Metanephros (tissue), 2 donors: ENCODE results near the gene FAM124A. TPM values are rescaled to one million over a fixed set of nuclear protein-coding genes. Genes with fewer than 3 reads are reported as not detected.

Source experiments
- small RNA-seq: library from RNA; depleted of rRNA; stranded (forward); fragments of <200 nt; gene quantifications from one replicate; pipeline ENCODE3, GENCODE V24; 2014; ENCODE audit warnings: low replicate concordance
- total RNA-seq: library from RNA; depleted of rRNA; stranded (reverse); fragments of >200 nt; gene quantifications from one replicate; pipeline ENCODE4 v1.2.3, GENCODE V29; 2014

Gene FAM124A
- 3.7 TPM for total RNA-seq

GRCh38 chr13:51222037-51222685 is at the start of gene FAM124A:
Gene FAM124A, plus strand, starts transcription at chr13:51222398. Its CDS starts 104 bp downstream, at chr13:51222502.

Small RNA genes lying within 50 kb of the gene (small RNA-seq; reads per million reads assigned to genes)
- gene PRELID3BP2: not detected

Other genes with a start within 250 kb of the FAM124A start
- 0.41 TPM for gene C13orf42, start 111.1 kb upstream of the FAM124A start, total RNA-seq
- gene SERPINE3, start 117.3 kb downstream of the FAM124A start, total RNA-seq: not detected
- gene INTS6, start 230.6 kb downstream of the FAM124A start, total RNA-seq: 34.4 TPM